Nucleus accumbens (tissue), 56 donors: ENCODE data around the gene SYNE1.

Experiments
- DNase-seq, 56 donors: peaks; one replicate each; lab custom pipeline; 2025; lab: John Stamatoyannopoulos, UW

SYNE1 gene

DNA sequence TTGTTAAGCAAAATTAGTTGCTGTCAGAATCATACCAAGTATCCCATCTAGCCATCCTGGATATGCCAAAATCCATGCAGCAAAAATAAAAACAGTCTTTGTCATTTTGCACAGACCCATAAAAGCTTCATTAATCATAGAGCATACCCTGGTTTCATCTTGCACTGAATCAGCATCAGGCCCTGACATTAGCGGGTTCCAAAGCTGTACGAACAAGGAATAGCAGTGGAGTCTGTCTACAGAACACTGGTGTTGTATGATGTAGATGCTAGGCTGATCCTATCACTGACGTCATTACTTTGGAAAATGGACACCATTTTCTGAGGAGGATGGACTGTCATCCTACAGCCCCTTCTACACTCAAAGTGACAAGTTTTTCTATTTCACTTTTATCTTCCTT lies 514.1 kb downstream of the SYNE1 start:
- no peak for DNase-seq

DNA sequence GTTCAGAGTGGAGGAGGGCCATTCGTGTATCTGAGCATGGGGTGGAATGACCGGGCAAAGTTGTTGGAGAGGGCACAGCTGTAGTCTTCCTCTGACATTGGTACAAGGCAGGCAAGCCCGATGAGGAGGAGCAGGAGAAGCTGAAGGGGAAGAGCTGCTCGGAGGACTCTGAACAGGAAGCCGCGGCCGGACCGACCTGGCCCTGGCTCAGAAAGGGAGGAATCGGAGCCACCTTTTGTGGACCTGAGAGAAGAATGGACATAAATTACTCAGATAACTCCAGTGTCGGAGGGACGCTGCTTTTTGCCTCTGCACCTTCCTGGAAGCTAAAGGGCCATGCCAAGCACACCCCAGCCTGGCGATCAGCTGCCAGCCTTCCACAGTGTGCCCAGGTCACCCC lies 514.7 kb downstream of the SYNE1 start:
- DNase-seq: no peak

DNA sequence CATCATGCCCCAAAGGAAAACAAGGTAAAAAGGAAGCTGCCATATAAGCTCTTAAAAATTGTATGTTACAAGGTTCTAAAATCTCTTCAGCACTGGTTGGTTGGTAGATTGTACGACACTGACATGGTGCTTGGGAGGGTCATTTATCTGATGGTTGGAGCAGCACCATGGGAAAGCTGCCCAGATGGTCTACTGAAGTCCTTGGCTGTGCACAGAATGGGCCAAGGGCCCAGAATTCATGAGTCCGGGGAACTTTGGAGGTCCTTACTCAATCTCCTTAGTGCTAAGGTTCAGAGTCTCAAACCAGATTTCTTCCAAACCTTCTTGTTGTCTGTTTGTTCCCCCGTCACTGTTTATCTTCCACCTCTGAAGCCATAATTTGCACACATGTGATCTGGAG lies 515.3 kb downstream of the SYNE1 start:
- peak in 1 of 56 donors; percentile 12 for DNase-seq

DNA sequence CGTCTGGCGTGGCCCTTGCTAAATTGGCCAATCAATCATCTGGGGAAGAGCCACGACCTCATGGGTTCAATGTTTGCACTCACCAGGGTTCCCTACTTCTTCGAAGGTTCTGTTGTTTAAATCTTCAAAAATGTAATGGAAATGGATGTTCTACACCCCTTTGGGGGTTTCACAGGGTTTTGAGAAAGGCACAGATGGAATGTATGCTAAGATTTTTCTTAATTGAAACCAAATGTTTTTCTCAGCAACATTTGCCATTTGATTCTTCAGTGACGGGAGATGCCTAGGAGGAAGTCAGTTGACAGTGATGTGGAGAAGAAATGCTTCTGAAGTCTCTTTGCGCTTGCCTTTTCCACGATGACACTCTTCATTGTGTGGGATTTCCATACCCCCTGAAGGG lies 517.3 kb downstream of the SYNE1 start:
- DNase-seq: no peak

DNA sequence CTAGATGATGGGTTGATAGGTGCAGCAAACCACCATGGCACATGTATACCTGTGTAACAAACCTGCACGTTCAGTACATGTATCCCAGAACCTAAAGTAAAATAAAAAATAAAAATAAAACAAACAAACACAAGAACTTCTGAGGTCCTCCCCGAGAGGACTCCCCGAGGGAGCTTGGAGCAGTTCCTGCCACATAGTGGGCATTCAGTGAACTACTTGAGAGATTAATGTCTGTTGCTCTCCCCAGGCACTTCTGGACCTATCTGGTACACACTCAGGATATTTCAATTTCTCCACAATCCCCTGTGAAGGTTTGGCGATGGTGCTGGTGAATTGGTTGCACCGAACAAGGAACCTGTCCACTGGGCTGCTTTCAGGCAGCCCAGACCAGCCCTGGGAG lies 518.5 kb downstream of the SYNE1 start:
- no peak for DNase-seq

DNA sequence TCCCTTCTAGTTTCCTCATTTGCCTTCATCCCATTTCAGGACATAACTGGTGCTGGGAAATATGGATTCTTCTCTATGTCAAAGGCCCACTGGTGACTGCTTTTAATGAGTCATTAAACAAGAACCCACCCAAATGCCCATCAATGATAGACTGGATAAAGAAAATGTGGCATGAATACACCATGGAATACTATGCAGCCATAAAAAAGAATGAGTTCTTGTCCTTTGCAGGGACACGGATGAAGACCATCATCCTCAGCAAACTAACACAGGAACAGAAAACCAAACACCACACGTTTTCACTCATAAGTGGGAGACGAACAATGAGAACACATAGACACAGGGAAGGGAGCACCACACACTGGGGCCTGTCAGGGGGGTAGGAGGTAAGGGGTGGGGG lies 518.9 kb downstream of the SYNE1 start:
- DNase-seq: no peak

DNA sequence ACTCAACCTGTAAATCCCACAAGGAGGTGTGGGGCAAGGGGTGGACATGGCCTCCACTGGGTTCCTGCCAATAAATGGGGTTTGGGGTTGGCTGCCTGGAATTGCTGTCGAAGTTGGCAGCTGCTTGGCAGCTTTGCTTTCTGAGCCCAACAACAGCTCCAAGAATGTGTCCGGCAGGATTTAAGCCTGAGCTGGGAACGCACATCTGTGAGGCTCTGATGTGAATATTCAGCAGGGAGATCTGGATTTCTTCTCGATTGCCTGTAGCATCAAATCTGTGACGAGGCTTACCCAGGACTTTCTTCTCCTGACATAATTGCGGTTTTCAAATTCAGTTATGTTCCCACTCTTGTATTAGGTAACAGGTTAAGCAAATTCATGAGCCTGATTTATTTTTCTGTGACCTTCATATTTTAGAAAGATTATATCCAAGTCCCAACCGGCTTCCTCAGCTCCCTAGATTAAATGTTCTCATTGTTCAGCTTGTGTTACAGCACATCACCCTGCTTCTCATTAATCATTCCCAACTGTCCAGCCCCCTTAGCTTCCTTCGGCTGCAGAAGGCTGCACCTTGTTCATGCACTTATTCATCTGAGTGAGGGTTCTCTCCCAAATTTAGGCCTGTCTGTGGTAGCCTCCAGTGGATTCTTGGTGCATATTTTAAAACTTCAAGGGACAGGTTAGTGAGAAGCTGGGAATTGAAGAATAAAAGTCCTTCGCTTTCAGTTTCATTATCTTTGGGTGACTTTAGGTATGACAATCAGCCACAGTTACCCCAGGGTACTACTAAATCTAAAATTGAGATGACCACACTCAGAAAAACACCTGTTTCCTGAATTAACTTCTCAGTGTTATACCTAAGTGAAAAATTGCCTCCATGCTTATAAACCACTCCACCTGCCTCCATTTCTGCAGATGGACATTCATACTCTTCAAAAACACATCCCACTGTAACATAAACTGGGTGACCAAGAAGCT lies 519.7 kb downstream of the SYNE1 start:
- no peak for DNase-seq

DNA sequence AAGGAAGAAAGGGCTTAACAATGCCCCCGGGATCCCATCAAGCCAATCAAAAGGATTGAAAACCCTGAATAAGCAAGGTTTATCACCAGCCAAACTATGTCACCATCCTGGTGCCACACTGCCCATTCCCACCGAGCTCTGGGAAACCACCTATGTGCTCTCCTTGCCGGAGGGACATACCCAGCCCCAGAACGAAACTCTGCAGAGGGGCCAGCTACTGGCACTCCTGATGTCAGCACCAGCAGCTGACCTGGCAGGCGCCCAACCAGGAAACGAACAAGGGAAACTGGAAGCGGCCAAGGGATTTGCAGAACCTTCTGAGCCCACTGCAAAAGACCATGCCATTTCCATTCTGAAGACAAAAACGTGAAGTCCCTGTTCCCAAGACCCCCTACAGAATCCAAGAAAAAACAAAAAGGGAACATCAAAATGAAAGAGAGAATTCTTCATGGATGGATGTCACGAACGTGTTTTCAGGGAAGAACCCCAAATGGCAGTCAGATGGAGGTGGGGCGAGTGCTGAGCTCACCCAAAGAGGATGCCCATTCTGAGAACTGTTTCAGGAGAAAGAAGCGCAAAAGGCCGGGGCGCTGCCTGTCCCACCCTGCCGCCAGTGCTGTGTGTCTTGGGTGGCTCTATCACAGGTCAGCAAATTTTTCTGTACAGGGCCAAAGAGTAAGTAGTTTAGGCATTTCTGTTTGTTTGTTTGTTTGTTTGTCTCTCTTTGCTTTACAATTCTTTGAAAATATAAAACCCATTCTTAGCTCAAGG lies 524.5 kb downstream of the SYNE1 start:
- peak in 34 of 56 donors; percentile 10 to 70 (median 29) for DNase-seq

DNA sequence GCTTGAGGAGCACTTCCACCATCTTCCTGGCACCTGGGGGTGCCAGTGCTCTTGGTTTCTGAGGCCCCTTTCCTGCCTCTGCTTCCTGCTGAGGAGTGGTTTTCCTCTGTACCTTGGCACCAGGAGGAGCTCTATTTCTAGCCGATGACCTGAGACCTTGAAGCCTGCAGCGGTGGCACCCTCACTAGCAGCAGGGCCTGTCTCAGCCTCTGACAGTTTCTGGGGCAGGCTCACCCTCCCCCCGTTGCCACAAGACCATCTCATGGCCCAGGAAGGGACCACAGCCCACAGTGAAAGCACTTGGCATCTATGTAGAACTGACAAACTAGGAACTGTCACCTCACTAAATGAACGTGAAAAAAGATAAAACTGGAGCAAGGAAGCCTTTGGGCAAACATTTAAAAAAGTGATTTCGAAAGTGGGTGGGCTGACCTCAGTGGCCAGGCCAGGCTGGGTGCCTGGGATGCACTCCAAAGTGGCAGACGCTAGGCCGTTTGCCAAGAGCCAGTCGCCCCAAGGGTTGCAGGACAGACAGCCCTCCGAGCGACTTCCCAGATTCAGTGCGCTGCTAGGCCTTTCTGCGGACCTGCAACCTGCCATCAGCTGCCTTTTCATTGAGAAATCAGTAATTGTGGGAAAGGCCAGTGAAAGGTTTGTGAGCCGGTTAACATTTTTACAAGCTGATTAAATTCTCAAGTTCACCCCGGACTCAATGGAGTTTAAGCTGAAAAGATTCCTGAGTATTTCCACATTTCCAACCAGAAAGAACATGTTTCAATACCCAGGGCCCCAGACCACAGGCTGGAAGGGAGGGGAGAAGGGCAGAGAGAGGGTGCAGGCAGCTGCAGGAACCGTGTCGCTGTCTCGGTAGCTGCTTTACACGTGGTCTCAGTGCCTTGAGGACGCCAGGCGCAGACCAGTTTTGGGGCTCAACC lies 526.0 kb downstream of the SYNE1 start:
- peak in 6 of 56 donors; percentile 7 to 40 (median 20) for DNase-seq

DNA sequence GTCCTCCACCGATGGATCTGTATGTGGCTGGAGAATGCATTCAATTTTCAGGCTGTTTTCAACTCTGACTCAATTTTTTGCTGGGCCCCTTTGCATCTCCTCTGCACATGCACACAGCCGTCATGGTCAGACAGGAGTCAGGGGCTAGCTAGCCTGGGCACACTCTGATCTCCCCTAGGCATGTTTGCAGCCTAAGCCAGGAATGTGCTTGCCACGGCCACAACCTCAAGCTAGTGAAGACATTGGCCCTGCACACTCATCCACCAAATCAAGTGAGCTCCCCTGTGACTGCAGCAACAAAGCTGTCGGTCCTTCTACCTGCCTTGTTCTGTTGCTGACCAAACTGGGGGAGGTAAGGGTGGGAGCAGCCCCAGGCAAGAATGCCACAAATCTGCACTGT lies 529.2 kb downstream of the SYNE1 start:
- no peak for DNase-seq

DNA sequence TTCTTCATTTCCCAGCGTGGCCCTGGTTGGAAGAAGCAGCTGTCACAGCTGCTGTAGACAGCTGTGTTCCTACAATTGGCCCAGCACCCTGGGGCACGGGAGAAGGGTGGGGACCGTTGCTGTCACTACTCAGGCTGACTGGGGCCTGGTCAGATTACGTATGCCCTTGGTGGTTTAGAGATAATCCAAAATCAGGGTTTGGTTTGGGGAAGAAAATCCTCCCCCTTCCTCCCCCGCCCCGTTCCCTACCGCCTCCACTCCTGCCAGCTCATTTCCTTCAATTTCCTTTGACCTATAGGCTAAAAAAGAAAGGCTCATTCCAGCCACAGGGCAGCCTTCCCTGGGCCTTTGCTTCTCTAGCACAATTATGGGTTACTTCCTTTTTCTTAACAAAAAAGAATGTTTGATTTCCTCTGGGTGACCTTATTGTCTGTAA lies 537.0 kb downstream of the SYNE1 start:
- DNase-seq: no peak

DNA sequence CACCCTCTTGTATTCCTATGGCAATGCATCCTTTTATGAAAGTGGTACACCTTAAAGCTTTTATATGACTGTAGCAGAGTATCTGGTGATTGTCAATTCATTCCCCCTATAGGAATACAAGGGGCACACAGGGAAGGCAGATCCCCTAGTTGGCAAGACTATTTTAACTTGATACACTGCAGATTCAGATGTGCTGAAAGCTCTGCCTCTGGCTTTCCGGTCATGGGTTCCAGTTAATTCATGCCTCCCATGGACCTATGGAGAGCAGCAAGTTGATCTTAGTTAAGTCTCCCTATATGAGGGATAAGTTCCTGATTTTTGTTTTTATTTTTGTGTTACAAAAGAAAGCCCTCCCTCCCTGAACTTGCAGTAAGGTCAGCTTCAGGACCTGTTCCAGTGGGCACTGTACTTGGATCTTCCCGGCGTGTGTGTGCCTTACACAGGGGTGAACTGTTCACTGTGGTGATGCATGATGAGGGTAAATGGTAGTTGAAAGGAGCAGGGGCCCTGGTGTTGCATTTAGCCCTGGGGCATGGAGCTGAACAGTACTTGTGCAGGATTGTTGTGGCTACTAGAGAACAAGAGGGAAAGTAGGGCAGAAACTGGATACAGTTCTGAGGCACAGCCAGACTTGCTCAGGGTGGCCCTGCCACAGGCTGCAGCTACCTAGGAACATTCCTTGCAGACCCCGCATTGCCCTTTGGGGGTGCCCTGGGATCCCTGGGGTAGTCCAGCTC lies 537.5 kb downstream of the SYNE1 start:
- DNase-seq: no peak

DNA sequence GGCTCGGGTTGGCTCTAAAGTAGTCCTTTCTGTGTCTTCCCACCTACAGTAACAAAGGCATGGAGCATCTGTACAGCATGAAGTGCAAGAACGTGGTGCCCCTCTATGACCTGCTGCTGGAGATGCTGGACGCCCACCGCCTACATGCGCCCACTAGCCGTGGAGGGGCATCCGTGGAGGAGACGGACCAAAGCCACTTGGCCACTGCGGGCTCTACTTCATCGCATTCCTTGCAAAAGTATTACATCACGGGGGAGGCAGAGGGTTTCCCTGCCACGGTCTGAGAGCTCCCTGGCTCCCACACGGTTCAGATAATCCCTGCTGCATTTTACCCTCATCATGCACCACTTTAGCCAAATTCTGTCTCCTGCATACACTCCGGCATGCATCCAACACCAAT lies 538.5 kb downstream of the SYNE1 start:
- no peak for DNase-seq

DNA sequence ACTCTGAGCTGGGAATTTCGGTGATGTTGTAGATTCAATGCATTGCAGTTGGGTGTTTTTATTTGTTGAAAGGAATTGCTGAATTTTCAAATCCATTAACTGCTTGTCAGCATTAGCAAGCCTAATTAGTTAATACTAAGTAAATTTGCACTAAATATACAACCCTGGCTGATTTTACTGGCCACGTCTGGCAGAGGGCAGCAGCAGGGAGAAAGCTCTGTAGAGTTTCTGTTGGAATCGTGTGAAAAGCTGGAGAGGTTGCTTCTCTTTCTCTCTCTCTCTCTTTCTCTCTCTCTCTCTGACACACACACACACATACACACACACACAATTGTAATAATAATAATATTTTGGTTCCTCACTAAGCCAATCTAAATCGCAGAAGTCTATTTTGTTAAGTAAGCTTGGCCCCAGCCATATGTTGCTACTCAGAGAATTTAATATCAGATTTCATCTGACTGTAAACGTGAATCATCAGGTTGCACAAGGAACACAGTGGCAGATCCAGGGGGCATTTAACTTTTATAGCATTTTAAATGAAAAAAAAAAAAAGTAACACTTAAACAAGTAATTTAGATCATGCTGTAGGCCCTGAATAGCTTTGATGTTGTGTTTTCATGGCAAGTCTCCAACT lies 540.2 kb downstream of the SYNE1 start:
- no peak for DNase-seq

DNA sequence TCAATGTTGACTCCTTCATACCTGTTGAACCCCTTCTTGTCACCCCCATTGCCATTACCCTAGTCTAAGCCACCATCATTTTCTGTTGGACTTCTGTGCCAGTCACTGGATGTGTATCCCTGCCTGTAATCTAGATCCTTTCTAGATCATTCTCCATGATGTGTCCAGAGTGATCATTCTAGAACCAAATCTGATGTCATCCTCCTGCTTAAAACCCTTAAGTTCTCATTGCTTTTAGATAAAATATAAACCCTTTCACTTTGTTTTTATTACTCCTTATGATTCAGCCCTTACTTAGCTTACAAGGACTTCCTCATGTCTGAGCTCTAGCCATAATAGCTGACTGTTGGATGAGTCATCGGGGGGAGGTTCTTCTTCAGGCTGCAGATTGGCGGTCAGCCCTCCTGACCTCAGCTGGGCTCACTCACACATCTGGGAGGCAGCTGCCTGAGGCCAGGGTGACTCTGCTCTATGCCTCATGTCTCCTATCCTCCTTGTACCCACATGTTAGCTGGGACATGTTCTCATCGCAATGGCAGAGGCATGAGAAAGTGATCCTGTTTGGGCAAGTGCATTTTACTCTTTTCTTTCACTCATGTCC lies 542.1 kb downstream of the SYNE1 start:
- peak in 2 of 56 donors; percentile 15 to 46 for DNase-seq

DNA sequence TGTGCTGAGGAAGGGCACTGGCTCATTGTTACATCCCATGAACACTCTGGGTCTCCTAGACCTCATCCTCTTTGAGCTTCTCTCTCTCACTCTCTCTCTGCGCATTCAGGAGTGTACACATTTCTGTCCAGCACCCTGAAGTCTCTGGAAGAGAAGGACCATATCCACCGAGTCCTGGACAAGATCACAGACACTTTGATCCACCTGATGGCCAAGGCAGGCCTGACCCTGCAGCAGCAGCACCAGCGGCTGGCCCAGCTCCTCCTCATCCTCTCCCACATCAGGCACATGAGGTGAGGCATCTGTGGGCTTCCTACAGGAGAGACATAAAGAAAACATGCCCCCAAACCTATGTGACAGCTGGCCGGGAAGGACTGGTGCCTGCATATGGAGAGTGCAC lies 542.9 kb downstream of the SYNE1 start:
- no peak for DNase-seq

DNA sequence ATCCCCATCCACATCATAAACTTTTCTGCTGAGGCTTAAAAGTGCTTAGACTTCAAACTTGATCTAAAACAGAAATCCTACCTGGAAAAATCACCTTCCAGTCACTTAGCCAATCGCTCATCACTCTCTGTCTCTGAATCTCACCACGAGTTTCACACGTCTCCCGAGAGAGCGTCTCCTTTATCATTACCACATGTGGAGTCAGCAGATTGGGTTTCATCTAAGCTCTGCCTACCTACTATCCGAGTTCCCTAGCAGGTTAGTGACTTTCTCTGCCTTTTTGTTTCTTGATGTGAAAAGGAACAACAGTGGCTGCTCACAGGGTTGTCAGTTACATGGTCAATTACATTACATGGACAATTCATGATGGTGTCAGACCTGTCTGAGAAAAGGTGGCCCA lies 543.5 kb downstream of the SYNE1 start:
- no peak for DNase-seq

DNA sequence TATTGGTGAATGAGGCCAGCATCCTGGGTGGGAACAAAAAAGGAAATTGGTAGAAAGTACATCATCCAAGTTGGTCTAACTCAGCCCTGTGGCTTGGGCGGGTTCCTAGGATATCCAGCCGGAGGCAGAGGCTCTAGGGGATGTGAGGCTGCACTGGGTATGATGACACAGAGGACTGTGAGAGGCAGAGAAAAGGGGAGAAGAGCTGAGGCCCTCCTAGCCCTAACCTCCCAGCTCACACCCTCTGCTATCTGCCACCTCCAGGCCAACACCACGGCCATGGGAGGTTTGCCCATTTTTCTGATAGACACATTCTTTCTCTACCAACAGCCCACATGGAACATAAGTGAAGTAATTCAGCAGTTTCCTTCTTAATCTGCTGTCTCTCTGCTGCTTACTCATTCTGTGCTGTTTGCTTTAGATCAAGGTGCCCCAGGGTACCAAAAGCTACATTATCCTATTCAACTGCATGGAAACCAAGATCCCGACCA lies 545.3 kb downstream of the SYNE1 start:
- DNase-seq: no peak

DNA sequence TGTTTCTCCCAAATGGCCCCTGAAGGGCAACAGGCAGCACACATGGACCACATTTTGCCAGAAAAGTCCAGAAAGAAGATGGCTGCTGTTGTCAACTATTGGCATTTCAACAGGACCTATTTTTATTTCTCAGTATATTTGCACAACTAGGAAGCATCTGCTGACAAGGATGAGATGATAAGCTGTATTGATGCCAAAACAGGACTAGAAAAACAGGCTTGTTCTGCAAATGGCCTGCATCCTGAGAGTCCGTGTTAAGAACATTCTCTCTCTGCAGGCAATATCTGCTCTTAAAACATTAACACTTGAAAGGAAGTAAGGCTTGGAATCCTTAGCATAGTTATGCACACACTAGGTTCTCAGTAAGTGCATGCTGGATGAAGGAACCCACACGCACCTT lies 546.0 kb downstream of the SYNE1 start:
- no peak for DNase-seq
